GM23338 (cell line): Measurements from ENCODE around the gene FBLN2. TPM values are rescaled to one million over a fixed set of nuclear protein-coding genes. Genes with fewer than 3 reads are reported as not detected.

ENCODE experiments used
- ATAC-seq: fragments of 200-7000 bp; cut with Tn5 transposase; 3 replicates; pipeline ENCODE4 v1.9.1; 2020
- DNase-seq: peaks from one replicate; pipeline ENCODE4 v3.0.0-alpha.2; 2015; ENCODE audit warnings: low spot score
- H2AFZ ChIP-seq: fragments of 200-600 bp; sonication (generic); 2 replicates; pipeline ENCODE4 v1.8.0; 2016; ENCODE audit warnings: antibody characterized with exemption, mild to moderate bottlenecking, moderate library complexity
- H3F3A ChIP-seq: fragments of 200-600 bp; sonication (generic); replicated peaks from 2 replicates; pipeline ENCODE4 v1.8.0; 2017; ENCODE audit warnings: antibody characterized with exemption, mixed run types, low read depth
- H3K27ac ChIP-seq: fragments of 200-600 bp; sonication (generic); 2 replicates; pipeline ENCODE4 v1.6.1; 2016; ENCODE audit warnings: low read depth
- H3K27me3 ChIP-seq: fragments of 200-600 bp; sonication (generic); 2 replicates; pipeline ENCODE4 v1.8.0; 2016; ENCODE audit warnings: mild to moderate bottlenecking, mixed run types, moderate library complexity; ENCODE audit not compliant: insufficient read depth
- H3K36me3 ChIP-seq: fragments of 200-600 bp; sonication (generic); 2 replicates; pipeline ENCODE4 v1.8.0; 2016; ENCODE audit warnings: mild to moderate bottlenecking; ENCODE audit not compliant: insufficient read depth
- H3K4me1 ChIP-seq: fragments of 200-600 bp; sonication (generic); 2 replicates; pipeline ENCODE4 v1.8.0; 2016; ENCODE audit warnings: mild to moderate bottlenecking, moderate library complexity; ENCODE audit not compliant: insufficient read depth
- H3K4me2 ChIP-seq: fragments of 200-600 bp; sonication (generic); 2 replicates; pipeline ENCODE4 v1.7.1; 2017; ENCODE audit warnings: mixed run types
- H3K4me3 ChIP-seq: fragments of 200-600 bp; sonication (generic); 2 replicates; pipeline ENCODE4 v1.6.1; 2016; ENCODE audit warnings: mixed run types
- H3K79me2 ChIP-seq: fragments of 200-600 bp; sonication (generic); replicated peaks from 2 replicates; pipeline ENCODE4 v1.8.0; 2017; ENCODE audit warnings: mild to moderate bottlenecking; ENCODE audit not compliant: insufficient read depth
- H3K9me2 ChIP-seq: fragments of 200-600 bp; sonication (generic); 2 replicates; pipeline ENCODE4 v1.8.0; 2017; ENCODE audit not compliant: insufficient read depth
- H4K20me1 ChIP-seq: fragments of 200-600 bp; sonication (generic); replicated peaks from 2 replicates; pipeline ENCODE4 v1.8.0; 2017; ENCODE audit warnings: mild to moderate bottlenecking; ENCODE audit not compliant: insufficient read depth
- H3K27ac Mint-ChIP-seq: 2 replicates; pipeline ENCODE4 v1.8.0; 2020; ENCODE audit warnings: inconsistent platforms, mild to moderate bottlenecking, moderate library complexity, mixed read lengths
- H3K27me3 Mint-ChIP-seq: 3 replicates; pipeline ENCODE4 v1.8.0; 2022; ENCODE audit warnings: low read depth, mild to moderate bottlenecking, moderate library complexity, mixed read lengths, inconsistent platforms; ENCODE audit not compliant: insufficient read depth, poor library complexity
- H3K36me3 Mint-ChIP-seq: 3 replicates; pipeline ENCODE4 v1.8.0; 2021; ENCODE audit warnings: low read depth, mild to moderate bottlenecking, inconsistent platforms, moderate library complexity, mixed read lengths
- H3K4me1 Mint-ChIP-seq: 3 replicates; pipeline ENCODE4 v1.8.0; 2020; ENCODE audit warnings: mild to moderate bottlenecking, inconsistent platforms, mixed read lengths
- H3K4me3 Mint-ChIP-seq: 3 replicates; pipeline ENCODE4 v1.8.0; 2021; ENCODE audit warnings: moderate library complexity, mild to moderate bottlenecking, inconsistent platforms, mixed read lengths
- H3K9me3 Mint-ChIP-seq: 3 replicates; pipeline ENCODE4 v1.8.0; 2020; ENCODE audit warnings: moderate library complexity, mild to moderate bottlenecking, inconsistent platforms, mixed read lengths
- CREB1 ChIP-seq: fragments of 250-450 bp; sonication (Bioruptor Pico); IDR thresholded peaks from 2 replicates; pipeline ENCODE4 v1.5.0; 2020; ENCODE audit warnings: low read depth, mild to moderate bottlenecking, moderate library complexity
- EZH2 ChIP-seq: fragments of 200-600 bp; sonication (generic); IDR thresholded peaks from one replicate; pipeline ENCODE4 v1.8.0; 2017; ENCODE audit warnings: antibody characterized with exemption, mild to moderate bottlenecking, low read depth; ENCODE audit not compliant: unreplicated experiment
- JUNB ChIP-seq: IDR thresholded peaks from one replicate; pipeline ENCODE4 v1.6.1; 2016; ENCODE audit warnings: antibody characterized with exemption; ENCODE audit not compliant: unreplicated experiment
- POLR2AphosphoS5 ChIP-seq: IDR thresholded peaks from 2 replicates; pipeline ENCODE4 v1.6.1; 2016; ENCODE audit warnings: antibody characterized with exemption, low read depth
- STAT1 ChIP-seq: IDR thresholded peaks from one replicate; pipeline ENCODE4 v1.6.1; 2016; ENCODE audit warnings: antibody characterized with exemption; ENCODE audit not compliant: unreplicated experiment
- polyA plus RNA-seq: library from polyadenylated mRNA; unstranded; fragments of >200 nt; fragmentation: Nextera tagmentation; extraction: Ambion mirVana; gene quantifications from 2 replicates; pipeline ENCODE4 v1.2.1, GENCODE V29; 2016
- total RNA-seq: library from RNA; depleted of rRNA; stranded (reverse); fragments of >200 nt; shearing (Covaris generic); gene quantifications from 2 replicates; pipeline ENCODE4 v1.2.3, GENCODE V29; 2014
- TF ChIP-seq, protein P1 (sequence below): IDR thresholded peaks from one replicate; pipeline ENCODE4 v1.6.1; 2018; ENCODE audit warnings: antibody characterized with exemption; ENCODE audit not compliant: unreplicated experiment

Gene FBLN2
- total and polyA plus RNA-seq, 2 experiments from 2014 or later, result 18.8 to 26.8 TPM

DNA sequence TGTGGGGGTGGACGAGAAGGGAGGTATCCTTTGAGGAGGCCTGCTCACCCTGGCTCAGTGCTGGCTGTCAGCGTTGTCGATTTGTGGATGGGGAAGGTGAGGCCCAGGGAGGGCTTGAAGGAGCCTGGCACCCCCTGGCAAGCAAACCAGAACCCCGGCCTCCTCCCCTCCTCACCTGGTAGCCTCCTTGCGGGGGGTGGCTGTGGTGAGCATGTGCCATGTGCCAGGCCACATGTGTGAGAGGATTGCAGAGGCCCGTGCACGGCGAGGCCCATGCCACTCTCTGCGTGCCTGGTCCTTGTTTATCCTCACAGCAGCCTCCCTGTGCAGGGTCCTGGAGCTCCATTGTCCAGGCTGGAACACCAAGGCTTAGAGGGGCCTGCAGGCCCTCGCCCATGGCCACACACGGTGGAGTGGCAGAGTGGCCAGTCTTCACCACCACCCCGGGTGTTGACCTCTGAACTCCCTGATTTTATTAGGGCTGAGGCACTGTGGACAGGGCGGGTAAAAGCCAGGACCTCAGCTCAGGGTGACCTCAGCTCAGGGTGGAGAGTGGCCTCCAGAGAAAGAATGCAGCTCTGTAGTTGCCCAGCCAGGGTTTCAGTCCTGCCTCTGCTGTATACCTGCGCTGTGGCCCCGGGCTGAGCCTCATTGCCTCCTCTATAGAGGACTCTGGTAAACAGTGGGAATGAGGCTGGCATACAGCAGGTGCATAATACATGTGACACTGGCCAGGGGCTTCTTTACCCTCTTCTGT, 39.7 kb upstream of the FBLN2 start:
- H3K4me3 Mint-ChIP-seq, result no peak overlapping the region
- Histone ChIP-seq H3K4me2 (no peak overlapping the region), H3K79me2 (no peaks in the 10 kb centered on the region), H3K4me3 (no peak overlapping the region), H3K4me1 (no peaks in the 10 kb centered on the region), H3F3A (no peaks in the 10 kb centered on the region), H3K9me2 (no peaks in the 10 kb centered on the region), H3K36me3 (no peaks in the 10 kb centered on the region), H3K27me3 (no peaks in the 10 kb centered on the region), H4K20me1 (no peaks in the 10 kb centered on the region), H3K27ac (no peak overlapping the region), H2AFZ (no peak overlapping the region)
- no peaks in the 10 kb centered on the region for H3K9me3 Mint-ChIP-seq
- DNase-seq (no peak), ATAC-seq (no peak)
- no peak overlapping the region for H3K27ac Mint-ChIP-seq
- no peaks in the 10 kb centered on the region for H3K36me3 Mint-ChIP-seq
- H3K4me1 Mint-ChIP-seq, result peaks cover 6% of the 10 kb centered on the region; the same call in 2 of the 3 replicates
- H3K27me3 Mint-ChIP-seq, result peaks cover 7% of the 10 kb centered on the region
- TF ChIP-seq CREB1 (CRISPR knock-in tag) (no peak), EZH2 (no peak), STAT1 (no peak), JUNB (no peak), POLR2AphosphoS5 (no peak)
- TF ChIP-seq, protein P1, sequence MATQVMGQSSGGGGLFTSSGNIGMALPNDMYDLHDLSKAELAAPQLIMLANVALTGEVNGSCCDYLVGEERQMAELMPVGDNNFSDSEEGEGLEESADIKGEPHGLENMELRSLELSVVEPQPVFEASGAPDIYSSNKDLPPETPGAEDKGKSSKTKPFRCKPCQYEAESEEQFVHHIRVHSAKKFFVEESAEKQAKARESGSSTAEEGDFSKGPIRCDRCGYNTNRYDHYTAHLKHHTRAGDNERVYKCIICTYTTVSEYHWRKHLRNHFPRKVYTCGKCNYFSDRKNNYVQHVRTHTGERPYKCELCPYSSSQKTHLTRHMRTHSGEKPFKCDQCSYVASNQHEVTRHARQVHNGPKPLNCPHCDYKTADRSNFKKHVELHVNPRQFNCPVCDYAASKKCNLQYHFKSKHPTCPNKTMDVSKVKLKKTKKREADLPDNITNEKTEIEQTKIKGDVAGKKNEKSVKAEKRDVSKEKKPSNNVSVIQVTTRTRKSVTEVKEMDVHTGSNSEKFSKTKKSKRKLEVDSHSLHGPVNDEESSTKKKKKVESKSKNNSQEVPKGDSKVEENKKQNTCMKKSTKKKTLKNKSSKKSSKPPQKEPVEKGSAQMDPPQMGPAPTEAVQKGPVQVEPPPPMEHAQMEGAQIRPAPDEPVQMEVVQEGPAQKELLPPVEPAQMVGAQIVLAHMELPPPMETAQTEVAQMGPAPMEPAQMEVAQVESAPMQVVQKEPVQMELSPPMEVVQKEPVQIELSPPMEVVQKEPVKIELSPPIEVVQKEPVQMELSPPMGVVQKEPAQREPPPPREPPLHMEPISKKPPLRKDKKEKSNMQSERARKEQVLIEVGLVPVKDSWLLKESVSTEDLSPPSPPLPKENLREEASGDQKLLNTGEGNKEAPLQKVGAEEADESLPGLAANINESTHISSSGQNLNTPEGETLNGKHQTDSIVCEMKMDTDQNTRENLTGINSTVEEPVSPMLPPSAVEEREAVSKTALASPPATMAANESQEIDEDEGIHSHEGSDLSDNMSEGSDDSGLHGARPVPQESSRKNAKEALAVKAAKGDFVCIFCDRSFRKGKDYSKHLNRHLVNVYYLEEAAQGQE, result no peak

DNA sequence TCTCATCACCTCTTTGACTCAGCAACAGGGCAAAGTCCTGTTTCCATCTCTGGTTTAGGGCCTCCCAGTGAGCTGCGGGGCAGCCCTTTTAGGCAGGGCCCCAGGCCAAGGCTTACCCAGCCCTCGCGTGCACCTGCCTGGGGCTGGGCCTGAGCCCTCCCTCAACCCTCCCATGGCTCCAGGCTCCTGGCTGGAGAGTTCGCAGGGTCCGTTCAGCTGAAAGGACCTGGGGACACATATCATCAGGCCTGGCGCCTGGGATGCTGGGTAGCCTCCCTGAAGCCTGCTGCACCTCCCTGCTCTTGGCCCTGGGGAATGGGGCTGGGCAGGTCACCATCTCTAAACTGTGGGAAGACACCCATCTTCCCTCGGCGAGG, 39.1 kb upstream of the FBLN2 start:
- no peak for ATAC-seq
- peaks cover 7% of the 10 kb centered on the region for H3K27me3 Mint-ChIP-seq
- DNase-seq, result no peak

More for the DNA sequence above, 39.1 kb upstream of the FBLN2 start:
- Histone ChIP-seq H2AFZ (no peak overlapping the region), H3F3A (no peaks in the 10 kb centered on the region), H3K4me2 (no peak overlapping the region), H3K9me2 (no peaks in the 10 kb centered on the region), H3K4me1 (no peaks in the 10 kb centered on the region), H3K4me3 (no peak overlapping the region), H3K79me2 (no peaks in the 10 kb centered on the region), H3K27ac (no peak overlapping the region), H3K36me3 (no peaks in the 10 kb centered on the region), H3K27me3 (no peaks in the 10 kb centered on the region), H4K20me1 (no peaks in the 10 kb centered on the region)
- TF ChIP-seq, protein P1, result no peak
- Mint-ChIP-seq H3K36me3 (no peaks in the 10 kb centered on the region), H3K4me3 (no peak overlapping the region), H3K4me1 (peaks cover 6% of the 10 kb centered on the region; the same call in 2 of the 3 replicates), H3K27ac (no peak overlapping the region), H3K9me3 (no peaks in the 10 kb centered on the region; the same call in 2 of the 3 replicates)
